H1 (cell line): ENCODE results near the gene SIK3. TPM values are rescaled to one million over a fixed set of nuclear protein-coding genes. Genes with fewer than 3 reads are reported as not detected.
"Not testable (repeated sequence)": the region's sequence is repeated elsewhere in the genome, so short reads cannot be mapped to it uniquely, and the experiment has no call there.

Experiments
- CTCF ChIA-PET: fragments of 300-600 bp; sonication (Branson Sonifier 250); formaldehyde crosslinking; loops from one replicate; lab custom pipeline; 2021; ENCODE audit not compliant: partially characterized antibody; lab: Charles Lee
- POLR2A ChIA-PET: fragments of 300-600 bp; sonication (Branson Sonifier 250); formaldehyde crosslinking; loops from one replicate; lab custom pipeline; 2021; ENCODE audit warnings: inconsistent platforms; ENCODE audit not compliant: partially characterized antibody; lab: Charles Lee
- DNase-seq, 2 experiments: peaks; one replicate each; pipeline versions ENCODE4 v3.0.0 to v3.0.0-alpha.2; 2010 to 2022; ENCODE audit warnings: low spot score in 2 of 2, low read depth in 1 of 2, mixed read lengths in 1 of 2
- FAIRE-seq: peaks from 2 replicates; lab custom pipeline; 2011; peaks lifted over from hg19 to GRCh38; lab: Jason Lieb, UNC
- H2AFZ ChIP-seq: 2 replicates; pipeline ENCODE4 v1.8.1; 2012; ENCODE audit warnings: low read length, inconsistent platforms
- H2AK5ac ChIP-seq: 2 replicates; pipeline ENCODE4 v1.6.1; 2013; ENCODE audit warnings: low read depth, low read length
- H2BK120ac ChIP-seq: replicated peaks from 2 replicates; pipeline ENCODE3; 2013; ENCODE audit warnings: low read depth, low read length, inconsistent platforms
- H2BK12ac ChIP-seq: 2 replicates; pipeline ENCODE4 v1.6.1; 2013; ENCODE audit warnings: low read depth, low read length
- H2BK15ac ChIP-seq: 2 replicates; pipeline ENCODE4 v1.6.1; 2013; ENCODE audit warnings: low read length
- H2BK20ac ChIP-seq: 2 replicates; pipeline ENCODE4 v1.6.1; 2013; ENCODE audit warnings: low read length
- H2BK5ac ChIP-seq: 2 replicates; pipeline ENCODE4 v1.6.1; 2013; ENCODE audit warnings: low read depth, low read length
- H3K14ac ChIP-seq: 2 replicates; pipeline ENCODE4 v1.6.1; 2013; ENCODE audit warnings: inconsistent platforms; ENCODE audit not compliant: insufficient read length
- H3K18ac ChIP-seq: 2 replicates; pipeline ENCODE4 v1.6.1; 2013; ENCODE audit warnings: low read length; ENCODE audit errors: extremely low read depth
- H3K23ac ChIP-seq: 2 replicates; pipeline ENCODE4 v1.6.1; 2013; ENCODE audit warnings: inconsistent platforms; ENCODE audit not compliant: insufficient read length
- H3K23me2 ChIP-seq: 2 replicates; pipeline ENCODE4 v1.6.1; 2013; ENCODE audit warnings: low read depth, low read length
- H3K27ac ChIP-seq: 2 replicates; pipeline ENCODE4 v1.6.1; 2011; ENCODE audit warnings: low read depth, low read length, inconsistent platforms
- H3K27me3 ChIP-seq, 4 experiments: replicated peaks in 1 of 4; 1 replicate in 1 of 4; 2 replicates in 3 of 4; pipeline versions ENCODE4 v1.6.1 to v1.8.1; 2011 to 2013; ENCODE audit warnings: low read length in 3 of 4, mild to moderate bottlenecking in 3 of 4, inconsistent platforms in 2 of 4, mixed read lengths in 2 of 4, moderate library complexity in 1 of 4; ENCODE audit not compliant: control insufficient read depth in 3 of 4, insufficient read depth in 3 of 4; ENCODE audit errors: extremely low read depth in 1 of 4
- H3K36me3 ChIP-seq, 4 experiments: 2 replicates each; pipeline versions ENCODE4 v1.6.1 to v1.8.1; 2011 to 2013; ENCODE audit warnings: mild to moderate bottlenecking in 4 of 4, low read length in 3 of 4, moderate library complexity in 2 of 4, control low read depth in 1 of 4, inconsistent platforms in 1 of 4; ENCODE audit not compliant: insufficient read depth in 4 of 4, control insufficient read depth in 2 of 4
- H3K4ac ChIP-seq: replicated peaks from 2 replicates; pipeline ENCODE3; 2013; ENCODE audit warnings: low read length, low read depth, mixed read lengths, inconsistent platforms; ENCODE audit not compliant: insufficient read length
- H3K4me1 ChIP-seq, 4 experiments: replicated peaks in 1 of 4; 1 replicate in 1 of 4; 2 replicates in 3 of 4; pipeline versions ENCODE4 v1.6.1 to v1.8.1; 2011 to 2013; ENCODE audit warnings: low read length in 3 of 4, inconsistent platforms in 2 of 4, mixed read lengths in 1 of 4; ENCODE audit not compliant: insufficient read depth in 4 of 4, control insufficient read depth in 3 of 4
- H3K4me2 ChIP-seq, 2 experiments: 2 replicates each; pipeline versions ENCODE4 v1.6.1 to v1.8.1; 2011 to 2013; ENCODE audit warnings: low read depth in 2 of 2, low read length in 2 of 2, control low read depth in 1 of 2, inconsistent platforms in 1 of 2, mild to moderate bottlenecking in 1 of 2; ENCODE audit not compliant: insufficient read depth in 1 of 2
- H3K4me3 ChIP-seq, 4 experiments: fragments of 200-600, 300-600 bp in 1 of 4; sonication (generic), shearing (Covaris generic), sonication (Bioruptor Twin) in 1 of 4; 2 replicates each; pipeline versions ENCODE4 v1.5.1 to v1.8.1; 2011 to 2016; ENCODE audit warnings: low read length in 4 of 4, low read depth in 3 of 4, control low read depth in 2 of 4, inconsistent platforms in 2 of 4, mild to moderate bottlenecking in 2 of 4, mixed read lengths in 1 of 4, moderate library complexity in 1 of 4; ENCODE audit not compliant: insufficient read depth in 2 of 4; ENCODE audit errors: extremely low read depth in 1 of 4
- H3K56ac ChIP-seq: replicated peaks from 2 replicates; pipeline ENCODE3; 2013; ENCODE audit warnings: low read depth, mild to moderate bottlenecking, mixed read lengths, low read length, inconsistent platforms; ENCODE audit not compliant: insufficient read length
- H3K79me1 ChIP-seq: 2 replicates; pipeline ENCODE4 v1.6.1; 2013; ENCODE audit warnings: low read depth, low read length, control low read depth
- H3K79me2 ChIP-seq, 2 experiments: 2 replicates each; pipeline versions ENCODE4 v1.6.1 to v1.8.1; 2012 to 2013; ENCODE audit warnings: low read length in 2 of 2, mild to moderate bottlenecking in 2 of 2, inconsistent platforms in 1 of 2; ENCODE audit not compliant: insufficient read depth in 2 of 2, control insufficient read depth in 1 of 2
- H3K9ac ChIP-seq, 4 experiments: replicated peaks in 1 of 4; 1 replicate in 1 of 4; 2 replicates in 3 of 4; pipeline versions ENCODE4 v1.6.1 to v1.8.1; 2011 to 2013; ENCODE audit warnings: low read depth in 3 of 4, low read length in 3 of 4, control low read depth in 2 of 4, mild to moderate bottlenecking in 2 of 4, moderate library complexity in 2 of 4, inconsistent platforms in 1 of 4; ENCODE audit errors: extremely low read depth in 1 of 4
- H3K9me3 ChIP-seq, 2 experiments: 2 replicates each; pipeline versions ENCODE4 v1.6.1 to v1.8.1; 2012 to 2013; ENCODE audit warnings: mild to moderate bottlenecking in 2 of 2, moderate library complexity in 2 of 2, control low read depth in 1 of 2, inconsistent platforms in 1 of 2, low read depth in 1 of 2, low read length in 1 of 2, mixed read lengths in 1 of 2; ENCODE audit not compliant: insufficient read depth in 2 of 2
- H4K20me1 ChIP-seq, 2 experiments: replicated peaks in 1 of 2; 2 replicates each; pipeline versions ENCODE3 to v1.8.1; 2011 to 2013; ENCODE audit warnings: inconsistent platforms in 2 of 2, low read length in 2 of 2, mild to moderate bottlenecking in 1 of 2; ENCODE audit not compliant: insufficient read depth in 2 of 2, control insufficient read depth in 1 of 2
- H4K5ac ChIP-seq: 2 replicates; pipeline ENCODE4 v1.6.1; 2013; ENCODE audit warnings: low read length, low read depth, mixed read lengths, inconsistent platforms; ENCODE audit not compliant: insufficient read length
- H4K8ac ChIP-seq: 2 replicates; pipeline ENCODE4 v1.8.0; 2013; ENCODE audit warnings: mild to moderate bottlenecking, moderate library complexity, low read length, inconsistent platforms; ENCODE audit not compliant: insufficient read depth; ENCODE audit errors: extremely low read depth
- H4K91ac ChIP-seq: replicated peaks from 2 replicates; pipeline ENCODE3; 2013; ENCODE audit warnings: low read length, mixed read lengths, inconsistent platforms; ENCODE audit not compliant: insufficient read length
- ASH2L ChIP-seq: fragments of 200-600, 300-600 bp; sonication (generic); IDR thresholded peaks from one replicate; pipeline ENCODE4 v1.7.1; 2017; ENCODE audit warnings: low read length
- EZH2 ChIP-seq: fragments of 200-600 bp; sonication (generic); IDR thresholded peaks from 2 replicates; pipeline ENCODE4 v1.7.1; 2012; ENCODE audit warnings: low read depth, mild to moderate bottlenecking, moderate library complexity, low read length, inconsistent platforms; ENCODE audit not compliant: severe bottlenecking
- HDAC6 ChIP-seq: IDR thresholded peaks from one replicate; pipeline ENCODE4 v1.7.1; 2012; ENCODE audit warnings: low read depth, mild to moderate bottlenecking, inconsistent platforms, low read length, moderate library complexity
- JUN ChIP-seq: IDR thresholded peaks from 2 replicates; pipeline ENCODE4 v1.6.1; 2011; ENCODE audit warnings: low read depth, mild to moderate bottlenecking, improper control_type of control experiment, low read length
- KDM5A ChIP-seq: fragments of 200-600 bp; IDR thresholded peaks from 2 replicates; pipeline ENCODE4 v1.7.1; 2012; ENCODE audit warnings: mild to moderate bottlenecking, low read length, inconsistent platforms, mixed read lengths
- NANOG ChIP-seq: IDR thresholded peaks from 2 replicates; pipeline ENCODE4 v1.6.1; 2011; ENCODE audit warnings: low read length, low read depth, mild to moderate bottlenecking, inconsistent platforms; ENCODE audit not compliant: insufficient read depth, poor library complexity, severe bottlenecking
- PHF8 ChIP-seq: fragments of 200-600 bp; sonication (generic); conservative IDR thresholded peaks from 2 replicates; pipeline ENCODE4 v1.7.1; 2012; ENCODE audit warnings: low read depth, mild to moderate bottlenecking, inconsistent platforms, low read length, moderate library complexity
- RXRA ChIP-seq: IDR thresholded peaks from 2 replicates; pipeline ENCODE4 v1.6.1; 2011; ENCODE audit warnings: low read depth, mild to moderate bottlenecking, low read length, moderate library complexity; ENCODE audit not compliant: insufficient read depth
- SIRT6 ChIP-seq: IDR thresholded peaks from one replicate; pipeline ENCODE4 v1.7.1; 2012; ENCODE audit warnings: low read length, inconsistent platforms
- SIX5 ChIP-seq: IDR thresholded peaks from 2 replicates; pipeline ENCODE4 v1.6.1; 2011; ENCODE audit warnings: mild to moderate bottlenecking, low read depth, low read length
- SP4 ChIP-seq: IDR thresholded peaks from 2 replicates; pipeline ENCODE4 v1.6.1; 2012; ENCODE audit warnings: low read length, inconsistent platforms
- TBP ChIP-seq: IDR thresholded peaks from 2 replicates; pipeline ENCODE4 v1.6.1; 2011; ENCODE audit warnings: low read depth, low read length, improper control_type of control experiment
- WGBS, 2 experiments: shearing (Covaris generic) in 1 of 2; methylation state at CpG; one replicate each; pipeline versions ENCODE4 v1.1.6 to v1.1.7; 2013 to 2015; ENCODE audit warnings: low lambda C conversion rate in 2 of 2, mixed read lengths in 2 of 2, inconsistent platforms in 1 of 2, low coverage in 1 of 2, missing lambda C conversion rate in 1 of 2; ENCODE audit not compliant: insufficient replicate concordance in 2 of 2, insufficient coverage in 1 of 2, insufficient read length in 1 of 2; ENCODE audit errors: extremely low coverage in 1 of 2, missing lambda C conversion rate in 1 of 2; 5-methylcytosine and 5-hydroxymethylcytosine counted together
- polyA plus RNA-seq, 7 experiments: library from polyadenylated mRNA; depleted of rRNA in 3 of 7; stranded (reverse) in 5 of 7; unstranded in 2 of 7; fragments of >200 nt in 5 of 7; fragments of 200-250 nt in 2 of 7; gene quantifications; 1 replicate in 5 of 7; 2 replicates in 1 of 7; 4 replicates in 1 of 7; pipeline versions ENCODE4 v1.2.1 to v1.2.3, GENCODE V29; 2011 to 2013; ENCODE audit warnings: missing spikeins in 2 of 7, mixed read lengths in 2 of 7
- total RNA-seq: library from RNA; stranded (reverse); fragmentation: NEBNext Ultra II Directional; extraction: Animal tissue kit (Norgen Biotek cat#: 25700); gene quantifications from 2 replicates; pipeline ENCODE4 v1.2.1, GENCODE V29; 2021

The SIK3 gene
- total and polyA plus RNA-seq, 2 of the 8 experiments (the other 6 are each of a cell fraction or from before 2014, with no cell fraction given) = 19.9 to 32.1 TPM

DNA sequence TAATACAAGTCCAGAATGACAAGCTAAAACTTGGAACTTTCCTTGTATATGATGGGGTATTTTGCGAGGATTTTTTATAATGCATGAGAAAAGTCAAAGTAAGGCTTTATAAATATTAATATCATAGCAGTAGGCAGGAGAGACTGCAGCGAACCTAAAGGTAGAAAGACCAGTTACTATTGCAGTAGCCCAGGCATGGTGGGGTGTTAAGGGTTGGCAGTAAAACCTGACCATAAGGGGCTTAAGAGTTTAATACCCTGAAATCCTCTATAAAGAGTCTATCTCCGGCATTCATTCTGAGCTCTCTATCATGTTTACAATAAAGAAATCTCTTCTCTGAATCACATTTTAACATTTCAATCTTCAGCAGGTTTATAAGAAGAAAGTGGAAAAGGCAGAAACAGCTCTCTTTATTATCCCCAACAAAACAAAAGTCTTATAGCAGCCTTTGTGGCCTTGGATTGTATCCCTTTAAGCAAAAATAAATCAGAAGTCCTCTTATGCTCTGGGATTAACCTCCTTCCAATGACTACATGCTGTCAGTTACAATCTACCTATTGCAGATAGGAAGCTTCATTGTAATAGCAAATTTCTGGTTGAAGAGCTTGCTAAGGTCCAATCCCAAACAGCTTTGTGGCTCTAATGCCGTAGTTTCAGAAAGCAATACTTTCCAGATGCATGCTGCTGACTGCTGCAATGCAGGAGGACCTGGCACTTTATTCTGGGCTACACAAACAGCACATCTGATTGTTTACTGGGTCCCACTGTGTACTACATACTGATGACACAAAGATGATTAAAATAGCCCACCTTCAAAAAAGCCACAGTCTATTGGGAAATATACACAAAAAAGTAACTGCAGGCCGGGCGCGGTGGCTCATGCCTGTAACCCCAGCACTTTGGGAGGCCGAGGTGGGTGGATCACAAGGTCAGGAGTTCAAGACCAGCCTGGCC, 45.8 kb downstream of the SIK3 start (continued):
- TF ChIP-seq NANOG = no peak
- no peak for TF ChIP-seq PHF8
- TF ChIP-seq SIX5 = no peak
- TF ChIP-seq TBP = no peak
- TF ChIP-seq JUN = no peak
- no peak for TF ChIP-seq SIRT6
- no peak for TF ChIP-seq ASH2L
- TF ChIP-seq KDM5A = no peak
- TF ChIP-seq RXRA = no peak
- no peak for TF ChIP-seq EZH2
- TF ChIP-seq SP4 = no peak
- TF ChIP-seq HDAC6 = no peak

DNA sequence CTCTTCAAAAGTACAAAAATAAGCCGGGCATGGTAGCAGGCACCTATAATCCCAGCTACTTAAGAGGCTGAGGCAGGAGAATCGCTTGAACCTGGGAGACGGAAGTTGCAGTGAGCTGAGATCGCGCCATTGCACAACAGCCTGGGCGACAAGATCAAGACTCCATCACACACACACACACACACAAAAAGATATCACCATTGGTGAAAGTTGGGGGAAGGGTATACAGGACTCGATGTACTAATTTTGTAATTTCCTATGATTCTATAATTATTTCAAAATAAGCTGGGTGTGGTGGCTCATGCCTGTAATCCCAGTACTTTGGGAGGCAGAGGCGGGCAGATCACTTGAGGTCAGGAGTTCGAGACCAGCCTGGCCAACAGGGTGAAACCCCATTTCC, 48.1 kb downstream of the SIK3 start:
- H3K9ac ChIP-seq, H3K14ac ChIP-seq, H3K79me1 ChIP-seq, FAIRE-seq, H3K4me2 ChIP-seq, H4K91ac ChIP-seq, H2BK20ac ChIP-seq, H3K4me3 ChIP-seq, H3K27ac ChIP-seq, H3K4me1 ChIP-seq, H3K36me3 ChIP-seq, H3K27me3 ChIP-seq, POLR2A ChIA-PET, H2BK15ac ChIP-seq, H3K18ac ChIP-seq, H2AK5ac ChIP-seq, H3K4ac ChIP-seq, H4K20me1 ChIP-seq, H4K8ac ChIP-seq, H2BK120ac ChIP-seq, H2AFZ ChIP-seq, H4K5ac ChIP-seq, H2BK5ac ChIP-seq, DNase-seq, H3K23me2 ChIP-seq, H3K56ac ChIP-seq, H2BK12ac ChIP-seq, H3K23ac ChIP-seq, H3K9me3 ChIP-seq: not testable (repeated sequence)
- peaks cover 0 to 47% of the 10 kb centered on the region in 2 experiments; a peak in 2 of 4 replicates for H3K79me2 ChIP-seq
- WGBS, 2 experiments = 95% methylated on average over 9 of the region's 9 CpGs; no CpG with 5 or more reads in 1 of the 2 experiments
- CTCF ChIA-PET = interaction anchor here (0.6 to 3.0 kb wide), 9 partner anchors 9 to 215 kb away, joined by 3 to 9 read pairs (median 4); no protein-coding TSS in a partner anchor
